Testis (tissue), 3 donors: ENCODE data around the gene ZNF367. TPM values are rescaled to one million over a fixed set of nuclear protein-coding genes. Genes with fewer than 3 reads are reported as not detected.

Experiments used
- DNase-seq: peaks from one replicate; pipeline ENCODE4 v3.0.0-alpha.2; 2019
- H3K27ac ChIP-seq, 2 donors: fragments of 200-600 bp; sonication (generic); one replicate each; pipeline ENCODE4 v1.5.1; 2019
- H3K27me3 ChIP-seq: fragments of 200-600 bp; sonication (generic); one replicate; pipeline ENCODE4 v1.5.1; 2019
- H3K36me3 ChIP-seq: fragments of 200-600 bp; sonication (generic); one replicate; pipeline ENCODE4 v1.5.1; 2017; ENCODE audit warnings: low read depth; ENCODE audit errors: missing control alignments
- H3K4me1 ChIP-seq: fragments of 200-600 bp; sonication (generic); one replicate; pipeline ENCODE4 v1.5.1; 2019
- H3K4me3 ChIP-seq, 2 donors: fragments of 200-600 bp; sonication (generic); one replicate each; pipeline ENCODE4 v1.5.1; 2017 to 2019
- H3K9me3 ChIP-seq: fragments of 200-600 bp; sonication (generic); one replicate; pipeline ENCODE4 v1.5.1; 2017
- CTCF ChIP-seq, 3 experiments: fragments of 450-650 bp in 2 of 3; fragments of 200-600 bp in 1 of 3; sonication (generic) in 1 of 3; IDR thresholded peaks; one replicate each; pipeline ENCODE4 v1.5.1; 2016 to 2019; ENCODE audit warnings: antibody characterized with exemption in 3 of 3, mild to moderate bottlenecking in 2 of 3, moderate library complexity in 1 of 3
- POLR2A ChIP-seq: fragments of 450-650 bp; IDR thresholded peaks from one replicate; pipeline ENCODE4 v1.6.1; 2017; ENCODE audit warnings: antibody characterized with exemption, mild to moderate bottlenecking, moderate library complexity
- WGBS, 2 donors: methylation state at CpG; one replicate each; pipeline ENCODE4 v1.1.5; 2018; 5-methylcytosine and 5-hydroxymethylcytosine counted together
- intact Hi-C: fragments of 100-400 bp; cut with DNase I; formaldehyde crosslinking; loops from one replicate; pipeline ENCODE4 v1.15.1; 2023; ENCODE audit warnings: low total_unique reads
- polyA plus RNA-seq: library from polyadenylated mRNA; stranded (reverse); fragments of 350-450 nt; fragmentation: Illumina TruSeq; extraction: RNeasy Lipid Tissue Mini Kit (QIAGEN cat#74804); gene quantifications from one replicate; pipeline ENCODE4 v1.2.3, GENCODE V29; 2014; ENCODE audit warnings: low read depth, low replicate concordance; ENCODE audit not compliant: insufficient read depth
- total RNA-seq, 2 donors: library from RNA; depleted of rRNA; stranded (reverse); fragments of >200 nt; gene quantifications; one replicate each; pipeline ENCODE4 v1.2.3, GENCODE V29; 2016

The ZNF367 gene
- total and polyA plus RNA-seq, 3 donors from 2014 or later: 6.9 to 11.3 (median 10.6) TPM

- Histone ChIP-seq H3K27me3 (no peaks in the 10 kb centered on the region), H3K4me1 (no peaks in the 10 kb centered on the region), H3K9me3 (no peaks in the 10 kb centered on the region), H3K27ac (no peak overlapping the region), H3K4me3 (no peak overlapping the region), H3K36me3 (no peaks in the 10 kb centered on the region)
- no peak for TF ChIP-seq POLR2A
- TF ChIP-seq CTCF (IDR thresholded peaks at IDR 0.05): no peak
- intact Hi-C loops: no loop called here
- 87 to 90% methylated on average over 12 to 15 of the region's 15 CpGs for WGBS, 2 donors
- DNase-seq: no peak
These were observed 18.4 kb upstream of the ZNF367 start for GRCh38 chr9:96436456-96437126.

- Histone ChIP-seq H3K9me3 (no peaks in the 10 kb centered on the region), H3K36me3 (no peaks in the 10 kb centered on the region), H3K4me1 (no peaks in the 10 kb centered on the region), H3K27me3 (no peaks in the 10 kb centered on the region), H3K4me3 (no peak overlapping the region), H3K27ac (no peak overlapping the region)
- intact Hi-C loops: no loop called here
- 75 to 81% methylated on average over 2 of the region's 2 CpGs for WGBS, 2 donors
- TF ChIP-seq POLR2A: no peak
- no peak for TF ChIP-seq CTCF (IDR thresholded peaks at IDR 0.05)
- no peak for DNase-seq
These were observed 17.9 kb upstream of the ZNF367 start for GRCh38 chr9:96436063-96436455.

- H3K9me3 ChIP-seq: no peaks in the 10 kb centered on the region
- TF ChIP-seq CTCF (IDR thresholded peaks at IDR 0.05) (no peak), POLR2A (no peak)
- no peak for DNase-seq
- no peaks in the 10 kb centered on the region for H3K4me1 ChIP-seq
- H3K4me3 ChIP-seq: no peak overlapping the region
- intact Hi-C loops: no loop called here
- no peaks in the 10 kb centered on the region for H3K36me3 ChIP-seq
- H3K27ac ChIP-seq: no peak overlapping the region
- no peaks in the 10 kb centered on the region for H3K27me3 ChIP-seq
- 90 to 100% methylated on average over 4 of the region's 4 CpGs for whole genome bisulfite sequencing, 2 donors
These were observed 17.2 kb upstream of the ZNF367 start for GRCh38 chr9:96435345-96435744.

- no peak overlapping the region for H3K27ac ChIP-seq
- no peaks in the 10 kb centered on the region for H3K27me3 ChIP-seq
- H3K9me3 ChIP-seq: no peaks in the 10 kb centered on the region
- no peaks in the 10 kb centered on the region for H3K4me1 ChIP-seq
- TF ChIP-seq CTCF (IDR thresholded peaks at IDR 0.05) (no peak), POLR2A (no peak)
- intact Hi-C loops: no loop called here
- DNase-seq: no peak
- 80 to 96% methylated on average over 2 of the region's 2 CpGs for WGBS, 2 donors
- no peak overlapping the region for H3K4me3 ChIP-seq
- H3K36me3 ChIP-seq: no peaks in the 10 kb centered on the region
These were observed 12.2 kb upstream of the ZNF367 start for GRCh38 chr9:96430377-96430776.

- TF ChIP-seq CTCF (IDR thresholded peaks at IDR 0.05) (no peak), POLR2A (no peak)
- intact Hi-C loops: no loop called here
- H3K27ac ChIP-seq: no peak overlapping the region
- no peak for DNase-seq
- no peaks in the 10 kb centered on the region for H3K27me3 ChIP-seq
- no peak overlapping the region for H3K4me3 ChIP-seq
- no peaks in the 10 kb centered on the region for H3K9me3 ChIP-seq
- H3K4me1 ChIP-seq: no peaks in the 10 kb centered on the region
- no peaks in the 10 kb centered on the region for H3K36me3 ChIP-seq
These were observed 11.6 kb upstream of the ZNF367 start for GRCh38 chr9:96429732-96430131.
